ENCODE results near the gene SVEP1. TPM values are rescaled to one million over a fixed set of nuclear protein-coding genes. Genes with fewer than 3 reads are reported as not detected.

The SVEP1 gene
- polyA plus RNA-seq, 3 donors: under 0.01 TPM; not detected in 2

GRCh38 chr9:110323818-110324217 lies 255.7 kb downstream of the SVEP1 start:
- Mint-ChIP-seq H3K27ac (no peak overlapping the region), H3K36me3 (no peaks in the 10 kb centered on the region), H3K9me3 (peaks cover 0 to 1% (median 0%) of the 10 kb centered on the region in 7 donors), H3K27me3 (ENCODE audit: low read depth in 3 of 3) (peaks cover 0 to 5% (median 0%) of the 10 kb centered on the region in 3 donors), H3K4me3 (no peak overlapping the region), H3K4me1 (no peaks in the 10 kb centered on the region)
- no peaks in the 10 kb centered on the region for H3K9me3 ChIP-seq (replicated peaks in 1 of 2; ENCODE audit: control insufficient read depth in 1 of 2, insufficient read depth in 1 of 2, low read length in 2 of 2)
- no peak overlapping the region for H3K4me3 ChIP-seq (replicated peaks in 1 of 3; ENCODE audit: low read depth in 2 of 3, low read length in 3 of 3)
- no peaks in the 10 kb centered on the region for H3K27me3 ChIP-seq (ENCODE audit: control insufficient read depth in 2 of 2, insufficient read depth in 2 of 2, low read length in 2 of 2)
- no peaks in the 10 kb centered on the region for H3K79me2 ChIP-seq (ENCODE audit: insufficient read depth, low read length)
- no peaks in the 10 kb centered on the region for H3K4me1 ChIP-seq (ENCODE audit: control insufficient read depth in 1 of 2, insufficient read depth in 2 of 2, low read length in 2 of 2)
- H2AFZ ChIP-seq (ENCODE audit: insufficient read depth, low read depth, low read length, poor library complexity, severe bottlenecking): no peak overlapping the region
- H3K27ac ChIP-seq (ENCODE audit: low read depth in 1 of 2, low read length in 2 of 2): no peak overlapping the region
- no peak for TF ChIP-seq CTCF (IDR thresholded peaks at IDR 0.05)
- intact Hi-C loops (cut with micrococcal nuclease): no loop called here
- H3K36me3 ChIP-seq (replicated peaks in 1 of 2; ENCODE audit: control insufficient read depth in 1 of 2, insufficient read depth in 2 of 2, low read length in 2 of 2): no peaks in the 10 kb centered on the region
- no peak overlapping the region for H3K9ac ChIP-seq (ENCODE audit: insufficient read depth, low read length, poor library complexity, severe bottlenecking)
- no peaks in the 10 kb centered on the region for H4K20me1 ChIP-seq (ENCODE audit: insufficient read depth, low read length)
- no peak overlapping the region for H3K4me2 ChIP-seq (replicated peaks; ENCODE audit: extremely low read depth, low read length, poor library complexity, severe bottlenecking)
- no peak for DNase-seq

GRCh38 chr9:110320651-110321445 lies 258.7 kb downstream of the SVEP1 start:
- H3K4me2 ChIP-seq (replicated peaks; ENCODE audit: extremely low read depth, low read length, poor library complexity, severe bottlenecking): no peak overlapping the region
- no peaks in the 10 kb centered on the region for H3K79me2 ChIP-seq (ENCODE audit: insufficient read depth, low read length)
- DNase-seq: no peak
- H3K9me3 ChIP-seq (replicated peaks in 1 of 2; ENCODE audit: control insufficient read depth in 1 of 2, insufficient read depth in 1 of 2, low read length in 2 of 2): no peaks in the 10 kb centered on the region
- Mint-ChIP-seq H3K4me3 (no peak overlapping the region), H3K27ac (no peak overlapping the region), H3K9me3 (peaks cover 0 to 1% (median 0%) of the 10 kb centered on the region in 7 donors), H3K36me3 (no peaks in the 10 kb centered on the region), H3K27me3 (ENCODE audit: low read depth in 3 of 3) (peaks cover 0 to 5% (median 0%) of the 10 kb centered on the region in 3 donors), H3K4me1 (peaks cover 21% of the 10 kb centered on the region)
- H2AFZ ChIP-seq (ENCODE audit: insufficient read depth, low read depth, low read length, poor library complexity, severe bottlenecking): no peak overlapping the region
- no peak for TF ChIP-seq CTCF (IDR thresholded peaks at IDR 0.05)
- H3K36me3 ChIP-seq (replicated peaks in 1 of 2; ENCODE audit: control insufficient read depth in 1 of 2, insufficient read depth in 2 of 2, low read length in 2 of 2): no peaks in the 10 kb centered on the region
- no peaks in the 10 kb centered on the region for H4K20me1 ChIP-seq (ENCODE audit: insufficient read depth, low read length)
- H3K27me3 ChIP-seq (ENCODE audit: control insufficient read depth in 2 of 2, insufficient read depth in 2 of 2, low read length in 2 of 2): no peaks in the 10 kb centered on the region
- H3K4me3 ChIP-seq (replicated peaks in 1 of 3; ENCODE audit: low read depth in 2 of 3, low read length in 3 of 3): no peak overlapping the region
- H3K9ac ChIP-seq (ENCODE audit: insufficient read depth, low read length, poor library complexity, severe bottlenecking): no peak overlapping the region
- H3K4me1 ChIP-seq (ENCODE audit: control insufficient read depth in 1 of 2, insufficient read depth in 2 of 2, low read length in 2 of 2): peaks cover 21 to 26% of the 10 kb centered on the region in 2 donors
- no CpG with 5 or more reads among the region's 3 CpGs for WGBS (ENCODE audit: insufficient coverage)
- intact Hi-C loops (cut with micrococcal nuclease): no loop called here
- H3K27ac ChIP-seq (ENCODE audit: low read depth in 1 of 2, low read length in 2 of 2): no peak overlapping the region

Data from CD14-positive monocyte (primary cell).